ENCODE results near the gene CITED1.

CITED1 gene

DNA sequence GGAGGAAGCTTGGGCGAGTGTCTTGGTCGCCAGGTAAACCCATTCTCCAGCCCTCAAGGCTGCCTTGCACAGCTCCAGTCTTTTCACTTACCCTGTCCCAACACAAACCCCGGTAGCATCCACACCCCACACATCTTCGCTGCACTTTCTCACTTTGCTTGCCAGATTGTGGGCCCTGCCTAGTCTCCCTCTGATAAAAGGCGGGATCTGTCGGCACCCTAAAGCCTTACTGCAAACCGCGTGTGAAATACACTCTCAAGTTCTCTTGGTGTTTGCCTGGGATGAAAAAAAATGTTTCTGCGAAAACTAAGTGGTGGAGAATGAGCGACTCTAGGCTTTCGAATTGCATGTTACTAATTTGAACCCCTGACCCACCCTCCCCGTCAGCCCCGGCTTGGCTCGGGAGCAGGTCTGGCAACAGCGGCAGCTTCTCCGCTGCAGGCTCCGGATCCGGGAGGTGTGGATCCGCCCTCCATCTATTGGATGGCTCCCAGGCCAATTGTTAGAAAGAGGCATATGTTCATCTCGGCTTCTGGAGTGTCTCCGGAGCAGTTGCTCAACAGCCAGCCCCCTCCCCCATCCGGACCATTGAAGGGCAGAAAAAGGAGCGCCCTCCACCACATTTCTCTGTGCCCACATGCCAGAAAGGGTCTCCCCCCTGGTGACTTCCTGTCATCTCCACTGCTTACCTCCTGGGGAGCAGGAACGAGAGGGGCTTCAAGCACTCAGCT is 3.0 kb upstream of the CITED1 start:
- DNase-seq, result peak; percentile 45

- no peak for DNase-seq
Measured at GRCh38 chrX:72308209-72308565, 2.5 kb upstream of the CITED1 start.

- no peak for DNase-seq
Measured at GRCh38 chrX:72307646-72308051, 1.9 kb upstream of the CITED1 start.

- peak; percentile 35 for DNase-seq
Measured at GRCh38 chrX:72306851-72307645, 1.3 kb upstream of the CITED1 start.

DNA sequence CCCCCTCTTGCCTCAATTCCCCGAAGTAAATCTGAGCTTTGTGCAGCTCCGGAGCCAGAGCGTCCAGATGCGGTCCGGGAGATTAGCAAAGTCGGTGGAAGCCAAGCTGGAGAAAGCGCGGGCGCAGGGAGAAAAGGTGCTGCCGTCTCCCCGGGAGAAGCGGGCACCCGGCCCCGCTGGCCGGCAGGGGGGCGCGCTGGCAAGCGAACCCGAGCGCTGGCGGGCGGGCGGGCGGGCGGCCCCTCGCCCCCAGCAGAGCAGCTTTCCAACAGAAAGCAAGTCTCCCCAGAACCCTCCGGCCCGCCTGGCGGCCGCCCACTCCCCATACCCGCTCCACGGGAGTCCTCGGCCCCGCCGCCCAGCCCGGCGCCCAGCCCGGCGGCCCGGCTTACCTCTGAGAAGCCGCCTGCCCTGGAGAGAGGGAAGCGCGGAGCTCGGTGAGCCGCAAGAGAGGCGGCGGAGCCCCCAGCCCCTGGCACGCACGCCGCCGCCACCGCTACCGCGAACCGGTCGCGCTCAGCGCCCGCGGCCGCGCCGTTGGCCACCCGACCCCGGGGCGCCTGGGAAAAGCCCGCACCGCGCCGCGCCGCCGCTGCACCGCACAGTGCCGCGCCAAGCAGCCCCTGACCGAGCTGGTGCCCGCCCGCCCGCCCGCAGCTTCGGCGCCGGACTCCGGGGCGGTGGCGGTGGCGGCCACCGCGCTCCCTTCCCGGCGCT is 529 bp upstream of the CITED1 start:
- no peak for DNase-seq

- no peak for DNase-seq
Measured at GRCh38 chrX:72304877-72305276, 837 bp downstream of the CITED1 start.

- DNase-seq, result no peak
Measured at GRCh38 chrX:72301781-72302180, 3.9 kb downstream of the CITED1 start.

DNA sequence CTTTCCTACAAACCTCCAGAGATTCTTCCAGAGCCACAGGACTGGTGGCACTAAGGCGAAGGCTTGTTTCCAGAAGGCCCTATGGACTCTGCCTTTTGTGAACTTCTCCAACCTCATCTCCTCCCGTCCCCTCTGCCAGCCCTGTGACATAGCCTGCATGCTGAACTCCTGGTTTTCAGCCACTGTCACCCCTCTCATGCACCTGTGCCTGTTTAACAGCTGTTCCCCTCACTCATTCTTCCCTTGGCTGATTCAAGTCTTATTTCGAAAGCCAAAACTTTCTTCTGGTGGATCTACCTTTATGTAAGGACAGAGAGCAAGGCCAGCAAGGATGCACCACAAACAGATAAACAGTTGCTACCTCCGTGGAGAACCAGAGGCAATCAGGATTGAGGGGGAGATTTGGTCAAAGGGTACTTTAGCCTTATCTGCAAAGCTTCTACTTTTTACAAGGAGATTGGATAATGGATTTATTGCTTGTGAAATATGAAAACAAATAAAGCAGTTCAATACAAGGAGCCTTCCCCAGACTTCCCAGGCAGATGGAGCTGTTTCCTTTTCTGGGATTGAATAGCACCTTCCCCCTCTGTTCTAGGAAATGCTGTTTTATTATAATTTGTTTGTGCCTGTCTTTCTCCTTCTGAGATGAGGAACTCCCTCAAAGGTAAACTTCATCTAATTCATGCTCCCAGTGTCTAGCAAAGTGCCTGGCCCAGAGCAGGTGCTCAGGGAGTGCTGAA is 5.7 kb downstream of the CITED1 start:
- no peak for DNase-seq

GRCh38 chrX:72297953-72298730 is 7.6 kb downstream of the CITED1 start:
- DNase-seq, result peak; percentile 26

- DNase-seq, result no peak
Measured at GRCh38 chrX:72296991-72297390, 8.7 kb downstream of the CITED1 start.

DNA sequence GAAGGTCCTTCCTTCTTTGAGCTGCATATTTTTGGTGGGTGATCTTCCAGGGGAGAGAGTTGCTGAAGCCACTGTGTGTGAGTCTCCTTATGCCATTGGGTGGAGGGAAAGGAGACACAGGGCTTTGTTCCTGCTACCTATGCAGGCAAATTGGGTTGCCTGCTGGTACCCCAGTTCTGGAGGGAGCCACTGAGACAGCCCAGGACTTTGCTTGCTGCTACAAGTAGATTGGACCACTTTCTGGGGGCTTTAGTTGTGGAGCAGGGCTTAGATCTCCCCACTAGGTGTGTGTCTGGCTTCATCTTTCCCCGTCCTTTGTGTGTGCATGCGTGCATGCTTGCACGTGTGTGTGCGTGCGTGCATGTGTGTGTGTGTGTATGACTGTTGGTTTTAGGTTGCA is 10.0 kb downstream of the CITED1 start:
- no peak for DNase-seq

GRCh38 chrX:72294497-72294896 is 11.2 kb downstream of the CITED1 start:
- no peak for DNase-seq

- DNase-seq, result no peak
Measured at GRCh38 chrX:72282302-72282701, 23.4 kb downstream of the CITED1 start.

- DNase-seq, result no peak
Measured at GRCh38 chrX:72280321-72280845, 25.3 kb downstream of the CITED1 start.

GRCh38 chrX:72276478-72276953 is 29.2 kb downstream of the CITED1 start:
- DNase-seq, result no peak

DNA sequence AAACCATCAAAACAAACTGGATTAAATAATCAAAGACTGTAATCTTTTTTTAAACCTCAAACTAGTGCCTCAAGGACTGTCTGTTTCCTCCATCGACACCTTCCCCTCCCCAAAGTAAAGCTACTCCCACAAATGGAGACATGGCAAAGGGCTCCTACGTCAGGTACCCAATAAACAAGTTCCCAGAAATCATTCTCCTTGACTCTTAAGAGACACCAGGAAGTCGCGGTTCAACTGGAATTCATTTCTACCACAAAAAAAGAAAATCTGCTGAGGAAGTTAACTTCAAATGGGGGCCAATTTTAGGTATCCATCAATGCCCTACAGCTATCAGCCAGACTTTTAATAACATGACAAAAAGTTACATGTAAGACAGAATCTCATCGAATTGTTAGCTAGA is 31.2 kb downstream of the CITED1 start:
- DNase-seq, result no peak

GRCh38 chrX:72273718-72274117 is 32.0 kb downstream of the CITED1 start:
- no peak for DNase-seq

GRCh38 chrX:72272868-72273267 is 32.8 kb downstream of the CITED1 start:
- DNase-seq, result no peak

DNA sequence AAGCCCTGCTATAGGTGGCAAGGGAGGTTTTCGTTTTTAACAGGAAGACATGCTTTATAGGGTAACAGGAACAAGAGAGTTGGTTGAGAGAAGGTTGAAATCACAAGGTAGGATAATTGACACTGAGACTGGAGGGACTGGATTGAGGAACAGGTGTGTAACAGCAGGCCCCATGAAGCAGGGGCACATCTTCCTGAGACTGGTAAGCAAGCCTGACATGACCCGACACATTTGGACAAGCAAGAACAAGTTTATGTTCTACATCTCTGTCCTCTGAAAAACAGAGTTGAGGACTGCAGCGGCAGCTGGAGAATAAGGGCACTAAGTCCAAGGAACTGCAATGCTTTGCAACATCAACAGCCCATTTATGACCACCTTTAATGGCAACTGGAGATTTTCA is 33.9 kb downstream of the CITED1 start:
- no peak for DNase-seq

DNA sequence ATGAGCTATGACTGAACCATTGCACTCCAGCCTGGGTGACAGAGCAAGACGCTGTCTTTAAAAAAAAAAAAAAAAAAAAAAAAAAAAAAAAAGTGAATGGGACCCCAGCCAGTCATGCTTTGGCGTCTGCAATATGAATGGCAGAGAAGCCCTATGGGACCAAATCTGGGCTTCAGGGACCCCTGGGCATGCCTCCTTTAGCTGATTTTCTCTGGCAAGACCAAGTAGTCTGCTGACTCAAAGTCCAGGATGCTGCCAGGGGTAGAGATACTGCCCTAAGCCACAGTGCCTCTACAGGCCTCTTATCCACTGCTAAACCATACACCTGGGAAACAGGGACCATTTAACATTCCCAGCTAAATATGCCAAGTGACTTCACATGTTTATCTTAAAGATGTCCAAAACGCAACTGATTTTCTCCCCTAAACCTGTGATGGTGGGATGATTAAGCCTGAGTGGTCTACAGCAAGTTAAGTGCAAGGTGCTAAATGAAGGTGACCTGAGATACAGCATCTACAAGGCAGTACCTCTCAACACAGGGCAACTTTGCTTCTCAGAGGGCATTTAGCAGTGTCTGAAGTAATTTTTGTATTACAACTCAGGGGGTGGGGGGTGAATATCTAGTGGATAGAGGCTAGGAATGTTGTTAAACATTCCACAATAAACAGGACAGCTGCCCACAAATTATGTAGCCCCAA is 34.5 kb downstream of the CITED1 start:
- no peak for DNase-seq

- DNase-seq, result no peak
Measured at GRCh38 chrX:72270316-72270866, 35.3 kb downstream of the CITED1 start.

All from MV-4-11 (cell line).